BJ (cell line): ENCODE results near the gene GPR162. TPM values are rescaled to one million over a fixed set of nuclear protein-coding genes. Genes with fewer than 3 reads are reported as not detected.

Experiments used
- CTCF ChIA-PET: fragments of 350-600 bp; formaldehyde crosslinking; extraction: SDS; loops from one replicate; lab custom pipeline; 2021; ENCODE audit warnings: antibody characterized with exemption, inconsistent platforms; lab: Yijun Ruan, JAX
- POLR2A ChIA-PET: fragments of 300-600 bp; sonication (Branson Sonifier 250); formaldehyde crosslinking; extraction: SDS; loops from one replicate; lab custom pipeline; 2021; ENCODE audit warnings: antibody characterized with exemption; lab: Charles Lee
- DNase-seq: peaks from one replicate; pipeline ENCODE4 v3.0.0-alpha.2; 2011; ENCODE audit warnings: low read depth
- H3K27me3 ChIP-seq: 2 replicates; pipeline ENCODE4 v1.6.0; 2011; ENCODE audit warnings: low read length; ENCODE audit not compliant: control insufficient read depth, insufficient read depth
- H3K36me3 ChIP-seq: 2 replicates; pipeline ENCODE4 v1.5.1; 2011; ENCODE audit warnings: low read length; ENCODE audit not compliant: control insufficient read depth, insufficient read depth
- H3K4me3 ChIP-seq: 2 replicates; pipeline ENCODE4 v1.5.1; 2011; ENCODE audit warnings: low read depth, mild to moderate bottlenecking, control low read depth, low read length
- CTCF ChIP-seq: IDR thresholded peaks from 2 replicates; pipeline ENCODE4 v1.5.1; 2011; ENCODE audit warnings: low read depth, mild to moderate bottlenecking, control low read depth, inconsistent platforms, low read length, moderate library complexity; ENCODE audit not compliant: insufficient read depth
- polyA plus RNA-seq: library from polyadenylated mRNA; depleted of rRNA; stranded (reverse); fragments of >200 nt; gene quantifications from 2 replicates; pipeline ENCODE4 v1.2.3, GENCODE V29; 2011

GPR162 gene
- polyA plus RNA-seq, 1 experiment: 6.6 TPM

DNA sequence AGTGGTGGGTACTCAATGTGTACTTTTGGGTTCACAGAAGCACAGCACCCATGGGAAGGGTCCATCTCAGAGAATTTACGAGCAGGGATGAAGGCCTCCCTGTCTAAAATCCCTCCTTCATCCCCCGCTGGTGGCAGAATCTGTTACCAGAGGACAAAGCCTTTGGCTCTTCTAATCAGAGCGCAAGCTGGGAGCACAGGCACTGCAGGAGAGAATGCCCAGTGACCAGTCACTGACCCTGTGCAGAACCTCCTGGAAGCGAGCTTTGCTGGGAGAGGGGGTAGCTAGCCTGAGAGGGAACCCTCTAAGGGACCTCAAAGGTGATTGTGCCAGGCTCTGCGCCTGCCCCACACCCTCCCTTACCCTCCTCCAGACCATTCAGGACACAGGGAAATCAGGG, 1.5 kb upstream of the GPR162 start:
- TF ChIP-seq CTCF: no peak
- Histone ChIP-seq H3K27me3 (peaks cover 5% of the 10 kb centered on the region; the same call in 1 of the 2 replicates), H3K36me3 (no peaks in the 10 kb centered on the region), H3K4me3 (no peak overlapping the region)
- ChIA-PET POLR2A (interaction anchor here (0.6 kb wide), 1 partner anchor 31 kb away, joined by 7 read pairs; the partner anchor contains the start of gene CDCA3), CTCF (interaction anchor here (0.9 to 12.9 kb wide), 3 partner anchors 26 to 67 kb away, joined by 3 to 92 read pairs (median 9); partner anchors contain the start of gene MLF2)
- no peak for DNase-seq

DNA sequence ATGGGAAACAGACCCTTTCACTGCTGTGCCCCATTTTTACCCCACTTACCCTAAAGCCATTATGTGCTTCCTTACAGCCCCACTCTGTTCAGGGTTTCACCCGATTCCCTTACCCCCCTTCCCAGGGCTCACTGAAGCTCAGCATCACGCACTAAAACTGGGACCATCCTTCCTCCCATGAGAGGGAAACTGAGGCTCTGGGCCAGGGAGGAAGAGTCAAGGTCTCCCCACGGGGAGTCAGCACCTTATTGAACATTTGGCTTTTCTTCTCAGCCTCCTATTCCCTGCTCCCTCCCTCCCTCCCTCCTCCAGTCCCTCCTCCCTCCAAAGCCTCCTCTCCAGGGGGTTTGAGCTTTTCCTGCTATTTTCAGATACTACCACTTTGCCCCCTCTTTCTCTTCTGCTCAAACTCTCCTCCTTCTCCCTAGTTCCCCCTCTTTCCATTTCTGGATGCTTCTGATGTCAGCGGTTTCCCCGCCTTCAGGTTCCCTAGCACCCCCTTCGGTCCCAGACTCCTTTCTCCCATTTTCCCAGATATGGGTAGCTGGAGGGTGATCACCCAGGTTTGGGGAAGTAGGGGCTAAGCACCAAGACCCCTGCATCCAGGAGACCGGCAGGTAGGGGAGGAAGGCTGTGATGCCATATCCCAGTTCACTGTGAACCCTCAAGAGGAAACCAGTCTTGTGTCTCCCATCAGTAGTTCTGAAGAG, 960 bp downstream of the GPR162 start:
- CTCF ChIA-PET: interaction anchor here (2.0 to 12.9 kb wide), 5 partner anchors 13 to 69 kb away, joined by 6 to 92 read pairs (median 9); partner anchors contain the start of genes MLF2 and PTMS
- no peak for TF ChIP-seq CTCF
- Histone ChIP-seq H3K36me3 (no peaks in the 10 kb centered on the region; the same call in none of the 2 replicates), H3K27me3 (peaks cover 3% of the 10 kb centered on the region; the same call in 1 of the 2 replicates), H3K4me3 (no peak overlapping the region)
- POLR2A ChIA-PET: no interaction called here
- no peak for DNase-seq

DNA sequence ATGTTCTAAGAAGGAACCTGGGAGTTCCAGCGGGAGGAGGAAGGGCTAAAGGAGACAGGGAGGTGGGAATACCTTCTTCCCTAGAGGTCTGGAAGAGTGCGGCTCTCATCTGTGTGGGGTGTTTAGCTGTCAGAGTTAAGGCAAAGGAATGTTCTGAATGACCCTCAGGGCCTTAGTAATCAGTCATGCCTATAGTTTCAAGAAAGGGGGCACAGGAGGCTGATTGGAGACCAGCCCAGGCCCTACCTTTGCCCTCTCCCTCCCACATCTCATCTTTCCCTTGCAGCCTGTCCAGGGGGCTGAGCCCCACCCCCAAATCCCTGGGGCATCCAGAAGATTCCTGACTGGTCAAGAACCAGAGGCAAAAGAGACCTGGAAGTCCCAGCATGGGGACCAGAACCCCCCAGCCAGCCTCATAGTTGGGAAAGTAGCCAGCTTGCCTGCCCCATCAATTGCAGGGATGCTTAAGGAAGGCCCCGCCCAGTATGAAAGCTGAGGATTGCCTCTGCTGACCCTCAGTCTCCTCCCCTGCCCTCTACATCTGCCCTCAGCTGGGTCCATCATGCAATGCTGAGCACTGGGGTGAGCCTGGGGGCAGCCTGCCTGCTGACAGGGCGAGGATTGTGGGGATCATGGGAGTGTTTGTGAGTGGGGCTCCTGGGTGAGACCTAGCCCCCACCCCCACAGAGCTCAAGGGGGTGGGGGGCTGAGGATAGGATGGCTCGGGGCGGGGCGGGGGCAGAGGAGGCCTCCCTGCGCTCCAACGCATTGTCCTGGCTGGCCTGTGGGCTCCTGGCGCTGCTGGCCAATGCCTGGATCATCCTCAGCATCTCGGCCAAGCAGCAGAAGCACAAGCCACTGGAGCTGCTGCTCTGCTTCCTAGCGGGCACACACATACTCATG, 1.8 kb downstream of the GPR162 start:
- POLR2A ChIA-PET: no interaction called here
- no peak for DNase-seq
- Histone ChIP-seq H3K36me3 (no peaks in the 10 kb centered on the region; the same call in none of the 2 replicates), H3K27me3 (peaks cover 3% of the 10 kb centered on the region; the same call in 1 of the 2 replicates), H3K4me3 (no peak overlapping the region)
- CTCF ChIA-PET: interaction anchor here (2.2 to 12.9 kb wide), 4 partner anchors 40 to 88 kb away, joined by 6 to 92 read pairs (median 32); partner anchors contain the start of genes MLF2 and PTMS
- no peak for TF ChIP-seq CTCF

- ChIA-PET CTCF (interaction anchor here (0.6 to 12.9 kb wide), 20 partner anchors 10 to 318 kb away, joined by 3 to 92 read pairs (median 5); partner anchors contain the start of genes CDCA3, COPS7A, GNB3 and MLF2), POLR2A (interaction anchor here (0.9 kb wide), 1 partner anchor 135 kb away, joined by 3 read pairs; the partner anchor contains the start of gene ZNF384)
- DNase-seq: no peak
- TF ChIP-seq CTCF: no peak
- Histone ChIP-seq H3K4me3 (no peak overlapping the region), H3K27me3 (peaks cover 3% of the 10 kb centered on the region; the same call in 1 of the 2 replicates), H3K36me3 (no peaks in the 10 kb centered on the region; the same call in none of the 2 replicates)
These were observed 2.6 kb downstream of the GPR162 start for GRCh38 chr12:6824085-6824775.
